Muscle of back (tissue), 11 donors: ENCODE measurements around the gene ST6GALNAC4. TPM values are rescaled to one million over a fixed set of nuclear protein-coding genes. Genes with fewer than 3 reads are reported as not detected.

Experiments used
- DNase-seq, 3 donors: peaks; one replicate each; pipeline versions ENCODE4 v3.0.0 to v3.0.0-alpha.2; 2013
- polyA plus RNA-seq, 10 donors: library from polyadenylated mRNA; unstranded; fragments of 120-200 nt; gene quantifications; one replicate each; pipeline ENCODE4 v1.2.1, GENCODE V29; 2013; ENCODE audit not compliant: insufficient read length in 10 of 10

The ST6GALNAC4 gene
- polyA plus RNA-seq, 10 donors = 24.8 to 41.2 (median 29.6) TPM

GRCh38 chr9:127931092-127931881 lies 14.4 kb upstream of the ST6GALNAC4 start:
- DNase-seq = no peak

DNA sequence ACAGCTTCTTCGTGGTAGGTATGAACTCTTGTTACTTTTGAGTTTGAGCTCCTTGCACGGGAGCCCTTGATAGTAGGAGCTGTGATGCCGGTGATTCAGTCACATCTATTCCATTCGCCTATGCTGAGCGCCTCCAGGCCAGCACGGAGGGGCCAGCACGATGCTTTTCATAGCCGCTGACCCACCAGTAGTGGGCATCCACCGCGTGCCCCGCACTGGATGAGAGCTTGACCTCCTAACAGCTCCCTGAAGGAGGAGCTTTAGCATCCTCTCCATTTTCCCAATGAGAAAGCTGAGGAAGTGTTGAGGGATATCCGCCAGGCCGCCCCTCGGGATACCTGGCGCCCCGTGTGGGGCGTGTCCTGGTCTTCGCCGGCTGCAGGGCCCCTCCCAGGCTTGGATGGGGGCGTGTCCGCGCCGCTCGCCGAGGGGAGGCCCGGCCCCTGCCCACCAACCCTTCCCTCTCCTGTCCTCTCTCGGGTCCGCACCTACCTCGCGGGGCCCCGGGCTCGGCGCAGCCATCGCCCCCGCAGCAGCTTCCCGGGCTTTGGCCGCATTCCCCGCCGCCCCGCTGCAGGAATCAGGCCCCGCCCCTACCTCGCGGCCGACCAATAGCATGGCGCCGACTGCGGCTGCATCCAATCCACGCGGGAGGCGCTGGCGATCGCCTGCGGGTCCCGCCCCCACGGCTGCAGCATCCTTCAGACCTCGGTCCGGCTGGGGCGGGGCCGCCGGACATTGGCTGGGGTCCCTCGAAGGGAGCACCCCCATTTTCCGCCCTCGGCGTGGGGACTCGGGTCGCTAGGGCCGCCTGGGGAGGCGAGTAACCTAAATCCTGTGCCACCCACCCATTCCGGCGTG lies 13.6 kb upstream of the ST6GALNAC4 start, which contains the start of gene PIP5KL1:
TSS of gene PIP5KL1 (minus strand) at position 547 of the 861 bp plus-strand sequence. CDS start at position 522, 25 bp downstream.
- peak; percentile 61 to 94 (median 86) for DNase-seq

DNA sequence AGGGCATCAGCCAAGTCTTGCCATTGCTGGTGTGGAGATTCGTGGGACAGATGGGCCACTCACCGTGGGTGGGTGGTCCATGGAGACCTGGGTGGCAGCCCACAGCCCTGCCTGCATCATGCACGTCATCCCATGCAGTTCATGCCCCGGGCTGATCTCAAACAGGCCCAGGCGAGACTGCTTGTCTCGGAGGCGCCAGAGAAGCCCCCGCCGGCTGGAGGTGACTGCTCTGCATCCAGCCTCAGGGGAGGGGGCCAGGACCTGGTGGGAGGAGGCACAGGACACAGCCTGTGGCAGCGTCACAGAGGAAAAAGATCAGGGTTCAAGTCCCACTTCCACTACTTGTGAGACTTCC lies 12.8 kb upstream of the ST6GALNAC4 start:
- DNase-seq = no peak

GRCh38 chr9:127928676-127929624 lies 12.1 kb upstream of the ST6GALNAC4 start:
- no peak for DNase-seq

DNA sequence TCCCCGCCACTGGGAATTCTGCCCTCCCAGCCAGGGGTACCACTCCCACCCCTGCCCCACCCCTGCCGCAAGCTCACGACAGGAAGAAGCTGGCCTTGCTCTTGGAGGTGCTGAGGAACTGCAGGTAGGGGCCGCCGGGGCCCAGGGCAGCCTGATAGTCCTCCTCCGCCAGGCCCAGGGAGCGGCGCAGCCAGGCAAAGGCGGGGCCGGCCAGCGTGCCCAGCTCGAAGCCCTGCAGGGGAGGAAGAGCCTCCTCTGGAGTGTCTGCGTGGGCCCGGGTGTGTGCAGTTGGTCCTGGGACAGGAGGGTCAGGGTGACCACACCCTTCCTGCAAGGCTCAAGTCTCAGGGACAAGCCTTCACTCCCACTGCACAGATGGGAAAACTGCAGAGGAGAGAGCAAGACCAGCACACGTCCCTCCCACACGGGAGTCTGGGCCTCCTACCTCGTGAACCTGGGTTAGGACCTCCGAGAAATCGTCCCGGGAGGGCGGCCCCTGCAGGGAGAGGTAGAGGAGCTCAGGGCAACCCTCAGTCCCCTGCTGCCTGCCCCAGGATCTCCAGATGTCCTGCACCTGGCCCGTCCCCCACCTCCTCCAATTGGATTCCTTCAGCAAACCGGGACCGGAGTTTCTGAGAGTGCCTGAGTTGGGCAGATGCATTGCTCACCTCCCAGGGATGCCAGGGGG lies 11.3 kb upstream of the ST6GALNAC4 start:
- no peak for DNase-seq

DNA sequence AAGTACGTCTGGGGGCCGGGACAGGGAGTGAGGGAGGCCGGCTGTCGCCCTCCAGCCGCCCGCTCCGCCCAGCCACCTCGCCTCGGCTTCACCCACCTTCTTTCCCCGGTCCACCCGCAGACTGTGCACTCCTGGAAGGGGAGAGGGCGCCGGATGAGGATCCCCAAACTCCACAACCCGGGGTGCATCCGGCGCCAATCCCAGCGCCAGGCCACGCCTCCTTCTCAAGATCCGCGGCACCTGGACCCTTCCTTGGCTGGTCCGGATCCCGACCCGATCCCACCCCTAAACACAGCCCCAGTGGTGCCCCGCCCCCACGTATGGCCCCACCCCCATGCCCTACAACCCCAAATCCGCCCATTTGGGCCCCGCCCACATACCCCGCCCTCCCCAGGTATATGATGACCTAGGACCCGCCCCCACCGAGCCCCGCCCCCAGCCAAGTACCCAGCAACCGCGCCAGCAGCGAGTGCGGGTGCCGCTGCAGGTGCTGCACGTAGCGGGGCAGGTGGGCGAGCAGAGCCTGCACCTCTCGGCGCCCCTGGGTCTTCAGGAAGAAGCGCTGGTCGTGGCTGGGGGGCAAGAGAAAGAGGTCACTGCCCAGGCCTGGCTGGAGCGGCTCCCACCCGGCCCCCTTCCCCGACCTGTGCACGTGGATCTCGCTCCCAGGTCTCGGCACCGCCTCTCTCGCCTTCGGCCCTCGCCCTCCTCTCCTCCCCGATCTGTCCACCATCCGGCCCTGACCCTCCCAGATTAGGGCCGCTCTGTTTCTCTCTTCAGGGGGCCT lies 10.6 kb upstream of the ST6GALNAC4 start:
- no peak for DNase-seq

- DNase-seq = no peak
Observed at GRCh38 chr9:127926906-127927200, 10.0 kb upstream of the ST6GALNAC4 start.

DNA sequence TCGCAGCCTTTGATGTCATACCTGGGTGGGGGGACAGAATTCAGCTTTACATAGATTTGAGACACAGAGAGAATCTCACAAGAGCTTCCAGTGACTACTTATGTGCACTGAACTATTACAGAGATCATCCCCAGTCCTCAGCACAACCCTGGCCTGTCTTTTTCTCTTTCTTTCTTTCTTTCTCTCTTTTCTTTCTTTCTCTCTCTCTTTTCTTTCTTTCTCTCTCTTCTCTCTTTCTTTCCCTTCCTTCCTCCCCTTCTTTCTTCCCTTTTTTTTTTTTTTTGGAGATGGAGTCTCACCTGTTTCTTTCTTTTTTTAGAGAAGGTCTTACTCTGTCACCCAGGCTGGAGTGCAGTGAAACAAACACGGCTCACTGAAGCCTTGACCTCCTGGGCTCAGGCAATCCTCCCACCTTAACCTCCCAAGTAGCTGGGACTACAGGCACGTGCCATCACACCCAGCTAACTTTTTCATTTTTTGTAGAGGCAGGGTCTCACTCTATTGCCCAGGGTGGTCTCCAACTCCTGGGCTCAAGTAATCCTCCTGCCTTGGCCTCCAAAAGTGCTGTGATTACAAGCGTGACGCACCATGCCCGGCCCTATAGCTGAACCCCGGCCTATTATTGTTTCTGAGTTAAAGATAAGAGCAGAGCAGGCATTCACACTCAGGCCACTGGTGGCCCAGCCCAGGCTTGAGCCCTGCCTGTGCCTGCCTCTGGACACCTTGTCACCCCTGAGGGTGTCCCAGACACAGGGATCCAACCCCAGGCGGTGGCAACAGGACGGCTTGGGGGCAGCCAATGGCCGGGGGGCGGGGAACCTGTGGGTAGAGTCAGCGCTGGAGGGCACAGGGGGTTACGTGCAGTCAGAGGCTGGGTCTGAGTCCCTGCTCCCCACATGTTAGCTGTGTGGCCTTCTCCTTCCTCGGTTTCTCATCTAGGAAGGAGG lies 9.4 kb upstream of the ST6GALNAC4 start:
- DNase-seq = no peak

DNA sequence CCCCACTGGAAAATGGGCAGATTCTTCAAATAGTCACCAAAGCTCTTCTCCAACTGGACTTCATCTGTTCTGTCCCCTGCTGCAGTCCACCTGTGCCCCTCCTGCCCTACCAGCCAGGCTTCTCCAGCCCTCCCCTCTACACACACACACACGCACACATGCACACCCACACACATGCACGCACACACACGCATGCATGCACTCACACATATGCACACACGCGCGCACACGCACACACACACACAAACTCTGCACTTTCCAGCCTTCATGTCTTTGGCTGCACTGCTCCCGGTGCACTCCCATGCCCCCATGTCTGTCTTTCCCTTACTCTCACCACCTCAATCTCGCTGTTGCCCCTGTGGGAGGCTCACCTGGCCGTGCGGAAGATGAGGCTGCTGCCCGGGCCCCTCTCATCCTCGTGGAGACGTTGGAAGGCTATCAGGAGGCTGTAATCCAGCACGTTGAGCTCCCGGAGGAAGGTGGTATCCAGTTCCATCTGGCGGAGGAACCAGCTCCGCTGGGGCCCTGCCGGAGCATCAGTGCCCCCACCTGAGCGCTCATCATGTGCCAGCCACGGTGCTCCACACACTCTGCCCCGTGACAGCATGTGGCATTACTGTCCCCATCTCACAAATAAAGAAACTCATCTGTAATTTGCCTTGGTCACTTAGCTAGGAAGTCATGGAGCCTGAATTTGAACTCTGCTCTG lies 8.0 kb upstream of the ST6GALNAC4 start:
- no peak for DNase-seq

- peak in 1 of 3 donors; percentile 83 for DNase-seq
Observed at GRCh38 chr9:127923771-127924170, 6.9 kb upstream of the ST6GALNAC4 start.

DNA sequence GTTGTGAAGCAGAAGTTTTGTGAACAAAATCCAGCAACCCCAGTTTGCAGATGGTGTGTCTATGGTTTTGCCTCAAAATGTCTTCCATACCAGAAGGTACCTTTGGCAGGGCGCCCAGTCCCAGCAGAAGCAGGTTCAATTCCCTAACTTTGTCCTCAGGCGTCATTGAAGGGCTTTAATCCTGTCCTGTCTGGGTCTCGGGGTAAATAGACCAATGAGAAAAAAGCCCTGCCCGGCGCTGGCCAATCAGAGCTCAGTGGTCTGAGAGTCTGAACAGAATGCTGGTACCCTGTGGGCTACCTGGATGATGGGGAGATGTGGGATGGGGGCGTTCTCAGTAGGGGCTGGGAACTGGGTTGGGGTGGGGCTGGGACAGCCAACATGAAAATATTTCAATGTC lies 6.2 kb upstream of the ST6GALNAC4 start:
- DNase-seq = no peak

DNA sequence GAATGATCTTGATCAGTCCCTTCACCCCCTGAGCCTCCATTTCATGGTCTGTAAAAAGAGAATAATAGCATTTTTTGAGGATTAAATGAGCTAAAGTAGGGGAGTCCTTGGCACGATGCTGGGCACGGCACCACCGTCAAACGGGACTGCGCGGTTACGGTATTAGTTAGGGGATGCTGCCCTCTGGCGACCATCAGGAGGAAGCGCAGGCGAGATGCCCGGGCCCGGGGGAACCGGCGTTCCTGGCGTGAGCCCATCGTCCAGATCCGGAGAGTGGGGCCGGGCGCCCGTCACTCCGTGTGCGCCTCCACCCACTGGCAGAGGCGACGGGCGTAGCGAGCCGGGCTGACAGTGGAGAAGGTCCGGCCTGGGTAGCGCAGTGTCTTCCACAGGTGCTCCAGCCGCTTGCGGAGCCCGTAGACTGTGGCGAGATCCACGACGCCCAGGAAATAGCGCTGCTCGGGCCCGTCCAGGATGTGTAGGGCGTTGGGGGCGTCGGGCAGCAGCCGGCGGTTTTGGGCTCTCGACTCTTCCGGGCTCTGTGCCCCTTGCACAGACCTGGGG lies 4.8 kb upstream of the ST6GALNAC4 start:
- peak in 1 of 3 donors; percentile 79 for DNase-seq

DNA sequence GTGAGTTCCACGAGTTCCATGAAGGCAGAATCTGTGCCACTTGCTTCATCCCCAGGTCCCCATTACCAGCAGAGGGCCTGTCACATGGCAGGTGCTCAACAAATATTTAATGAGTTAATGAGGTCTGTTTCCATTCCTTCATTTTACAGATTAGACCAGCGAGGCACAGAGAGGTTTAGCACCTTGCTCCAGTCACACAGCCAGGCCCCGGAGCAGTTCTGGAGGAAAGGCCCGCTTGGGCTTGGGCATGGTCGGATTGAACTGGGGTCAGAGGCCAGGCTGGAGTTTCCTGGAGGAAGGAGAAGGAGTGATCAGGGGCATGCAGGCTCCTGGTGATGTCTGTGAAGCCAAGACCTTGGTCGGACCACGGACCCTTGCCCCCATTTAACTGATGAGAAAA lies 4.0 kb upstream of the ST6GALNAC4 start:
- no peak for DNase-seq

DNA sequence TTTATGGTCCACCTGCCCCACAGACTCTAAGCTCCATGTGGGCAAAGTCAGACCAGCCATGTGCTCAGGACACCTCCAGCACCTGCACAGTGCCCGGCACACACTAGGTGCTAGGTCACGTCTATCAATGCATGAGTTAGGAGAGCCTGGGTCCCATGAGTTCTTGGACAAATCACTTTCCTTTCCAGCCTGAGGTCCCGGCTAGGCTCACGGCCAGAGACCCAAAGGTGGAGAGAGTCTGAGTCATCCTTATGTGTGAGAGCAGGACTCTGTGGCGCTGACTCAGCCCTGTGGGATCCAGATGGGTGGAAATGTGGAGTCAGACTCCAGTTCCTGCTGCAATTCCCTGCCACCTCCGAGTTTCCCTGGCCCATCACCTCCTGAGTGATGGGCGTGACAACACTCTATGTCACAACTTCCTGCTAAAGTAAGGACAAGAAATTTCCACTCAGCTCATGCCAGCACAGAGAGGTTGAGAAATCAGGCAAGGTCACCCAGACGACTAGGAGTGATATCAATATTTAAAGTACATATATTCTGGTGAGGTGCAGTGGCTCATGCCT lies 2.5 kb upstream of the ST6GALNAC4 start:
- DNase-seq = peak in 2 of 3 donors; percentile 58 to 95

DNA sequence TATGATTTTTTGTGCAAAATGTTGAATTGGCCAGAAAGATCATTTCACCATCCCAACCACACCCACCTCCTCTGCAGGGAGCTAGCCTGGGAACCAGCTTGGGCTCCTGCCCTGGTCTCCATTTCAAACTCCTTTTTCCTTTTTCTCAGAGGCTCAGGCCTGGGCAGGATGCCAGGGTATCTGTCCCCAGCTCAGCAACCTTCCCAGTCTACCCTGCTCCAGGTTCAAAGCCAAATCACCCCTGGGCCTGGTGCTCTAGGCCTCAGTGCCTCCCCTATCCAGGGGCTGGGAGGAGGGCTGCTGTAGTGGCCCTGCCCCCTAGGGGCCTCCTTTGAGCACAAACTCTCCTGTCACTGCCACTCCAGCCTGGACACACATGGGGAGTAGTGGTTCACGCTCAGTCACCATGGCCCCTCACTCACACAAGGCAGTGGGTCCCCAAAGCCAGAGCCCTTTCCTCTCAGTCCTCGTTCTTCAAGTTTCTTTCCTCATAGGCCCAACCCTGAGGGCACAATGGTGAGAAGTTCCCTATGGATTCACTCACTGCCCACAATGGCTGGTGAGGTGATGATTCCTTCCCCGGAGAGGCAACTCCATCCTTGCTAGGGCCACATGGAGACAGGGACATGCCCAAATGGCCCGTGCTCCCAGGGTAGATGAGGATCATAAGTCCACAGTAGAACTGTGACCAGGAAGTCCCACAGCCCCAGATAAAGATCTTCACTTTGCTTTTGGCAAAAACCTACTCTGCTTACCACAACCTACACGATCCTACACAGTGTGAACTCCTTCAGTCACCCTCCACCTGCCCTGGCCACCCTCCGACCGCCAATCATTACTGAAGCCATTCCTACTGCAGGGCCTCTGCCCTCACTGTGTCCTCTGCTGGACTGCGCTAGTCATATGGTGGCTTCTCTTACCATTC lies 1.6 kb upstream of the ST6GALNAC4 start:
- DNase-seq = no peak

DNA sequence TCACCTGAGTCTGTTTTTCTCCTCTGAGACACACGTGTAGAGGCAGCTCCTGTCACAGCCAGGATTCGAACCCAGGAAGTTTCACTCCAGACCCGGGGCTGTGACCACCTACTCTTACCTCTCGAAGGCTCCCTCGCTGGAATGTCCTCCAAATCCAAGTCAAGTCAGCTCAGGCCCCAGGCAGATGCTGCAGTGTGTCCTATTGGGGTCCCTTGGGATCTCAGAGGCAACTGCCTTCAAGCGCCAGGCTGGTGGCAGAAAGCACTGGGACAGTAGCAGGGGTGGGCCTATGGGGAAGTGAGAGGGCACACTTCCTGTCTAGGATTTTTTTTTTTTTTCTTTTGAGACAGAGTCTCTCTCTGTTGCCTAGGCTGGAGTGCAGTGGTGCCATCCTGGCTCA lies 762 bp upstream of the ST6GALNAC4 start:
- no peak for DNase-seq
